ENCODE measurements around the gene ATXN2.

DNA sequence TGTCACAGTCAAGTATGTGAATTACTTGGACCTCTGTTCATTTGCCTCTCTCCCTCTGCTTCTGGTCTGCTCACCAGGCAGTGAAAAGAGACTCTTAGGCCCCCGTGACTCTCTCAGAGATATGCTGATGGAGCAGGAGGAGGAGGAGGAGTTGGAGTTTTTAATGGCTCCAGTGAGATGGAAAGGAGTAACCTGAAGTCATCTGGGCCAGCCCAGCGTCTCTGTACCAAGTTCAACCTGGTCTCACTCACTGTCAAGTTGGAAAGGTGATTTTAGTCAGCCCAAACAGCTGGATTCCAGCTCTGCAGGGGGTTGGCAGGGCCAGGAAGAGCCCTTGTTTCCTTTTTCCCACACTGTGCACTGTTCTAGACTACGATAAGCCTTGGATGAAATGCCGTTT is 144.8 kb downstream of the ATXN2 start:
- TF ChIP-seq, protein P1, sequence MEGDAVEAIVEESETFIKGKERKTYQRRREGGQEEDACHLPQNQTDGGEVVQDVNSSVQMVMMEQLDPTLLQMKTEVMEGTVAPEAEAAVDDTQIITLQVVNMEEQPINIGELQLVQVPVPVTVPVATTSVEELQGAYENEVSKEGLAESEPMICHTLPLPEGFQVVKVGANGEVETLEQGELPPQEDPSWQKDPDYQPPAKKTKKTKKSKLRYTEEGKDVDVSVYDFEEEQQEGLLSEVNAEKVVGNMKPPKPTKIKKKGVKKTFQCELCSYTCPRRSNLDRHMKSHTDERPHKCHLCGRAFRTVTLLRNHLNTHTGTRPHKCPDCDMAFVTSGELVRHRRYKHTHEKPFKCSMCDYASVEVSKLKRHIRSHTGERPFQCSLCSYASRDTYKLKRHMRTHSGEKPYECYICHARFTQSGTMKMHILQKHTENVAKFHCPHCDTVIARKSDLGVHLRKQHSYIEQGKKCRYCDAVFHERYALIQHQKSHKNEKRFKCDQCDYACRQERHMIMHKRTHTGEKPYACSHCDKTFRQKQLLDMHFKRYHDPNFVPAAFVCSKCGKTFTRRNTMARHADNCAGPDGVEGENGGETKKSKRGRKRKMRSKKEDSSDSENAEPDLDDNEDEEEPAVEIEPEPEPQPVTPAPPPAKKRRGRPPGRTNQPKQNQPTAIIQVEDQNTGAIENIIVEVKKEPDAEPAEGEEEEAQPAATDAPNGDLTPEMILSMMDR (IDR thresholded peaks at IDR 0.05): no peak
- TF ChIP-seq ZFX (IDR thresholded peaks at IDR 0.05; ENCODE audit: borderline replicate concordance): no peak
